ENCODE results near the gene ICAM4. TPM values are rescaled to one million over a fixed set of nuclear protein-coding genes. Genes with fewer than 3 reads are reported as not detected.
A peak's percentile ranks its signal among the peaks of the same experiment; 100 is the strongest.

The ICAM4 gene
- total RNA-seq, 1 experiment from 2014 or later, result 0.52 TPM

GRCh38 chr19:10274589-10274988 lies 12.2 kb upstream of the ICAM4 start:
- TF ChIP-seq EZH2 (IDR thresholded peaks at IDR 0.05; ENCODE audit: low read depth) (no peak), CTCF (conservative IDR thresholded peaks at IDR 0.05) (no peak)
- H3K4me2 ChIP-seq, result no peak overlapping the region
- no peaks in the 10 kb centered on the region for H3K27me3 ChIP-seq (ENCODE audit: insufficient read depth, low read depth)
- intact Hi-C loops (cut with micrococcal nuclease; ENCODE audit: unreplicated experiment), result no loop called here
- DNase-seq, result no peak
- H3K4me1 ChIP-seq (replicated peaks; ENCODE audit: insufficient read depth), result peaks cover 32% of the 10 kb centered on the region
- H3K9me2 ChIP-seq (ENCODE audit: insufficient read depth), result no peaks in the 10 kb centered on the region
- ChIA-PET CTCF (interaction anchor here (0.7 kb wide), 1 partner anchor 1109 kb away, joined by 5 read pairs; no protein-coding TSS in a partner anchor), POLR2A (ENCODE audit: unreplicated experiment) (no interaction called here)
- peaks cover 16% of the 10 kb centered on the region for H3K79me2 ChIP-seq (ENCODE audit: low read depth)
- BruUV-seq (replicated peaks), result no TSS peak
- H4K20me1 ChIP-seq (ENCODE audit: insufficient read depth), result no peaks in the 10 kb centered on the region
- peaks cover 43% of the 10 kb centered on the region for H3F3A ChIP-seq (ENCODE audit: insufficient read depth, low read depth)
- no peak overlapping the region for H3K27ac ChIP-seq
- no peaks in the 10 kb centered on the region for H3K36me3 ChIP-seq (ENCODE audit: low read depth)
- no peaks in the 10 kb centered on the region for H3K9me3 ChIP-seq (ENCODE audit: insufficient read depth, low read depth)
- H3K4me3 ChIP-seq, result no peak overlapping the region
- H2AFZ ChIP-seq, result no peak overlapping the region

- no peaks in the 10 kb centered on the region for H3K27me3 ChIP-seq (ENCODE audit: insufficient read depth, low read depth)
- H3K79me2 ChIP-seq (ENCODE audit: low read depth), result peaks cover under 1% of the 10 kb centered on the region; the same call in 1 of the 2 replicates
- H2AFZ ChIP-seq, result no peak overlapping the region
- H3F3A ChIP-seq (ENCODE audit: insufficient read depth, low read depth), result peaks cover 44% of the 10 kb centered on the region
- TF ChIP-seq CTCF (conservative IDR thresholded peaks at IDR 0.05) (no peak), EZH2 (IDR thresholded peaks at IDR 0.05; ENCODE audit: low read depth) (no peak)
- no peaks in the 10 kb centered on the region for H3K9me3 ChIP-seq (ENCODE audit: insufficient read depth, low read depth)
- intact Hi-C loops (cut with micrococcal nuclease; ENCODE audit: unreplicated experiment), result no loop called here
- peak overlapping the region; percentile 64 for H3K27ac ChIP-seq
- H4K20me1 ChIP-seq (ENCODE audit: insufficient read depth), result no peaks in the 10 kb centered on the region
- peaks cover 26% of the 10 kb centered on the region for H3K4me1 ChIP-seq (replicated peaks; ENCODE audit: insufficient read depth)
- no peak for DNase-seq
- no peaks in the 10 kb centered on the region for H3K9me2 ChIP-seq (ENCODE audit: insufficient read depth)
- POLR2A ChIA-PET (ENCODE audit: unreplicated experiment), result no interaction called here
- no peaks in the 10 kb centered on the region for H3K36me3 ChIP-seq (ENCODE audit: low read depth)
- CTCF ChIA-PET, result interaction anchor here (0.6 kb wide), 3 partner anchors 23 to 342 kb away, joined by 4 to 7 read pairs (median 5); partner anchors contain the start of gene OLFM2
- no peak overlapping the region for H3K4me2 ChIP-seq
- H3K4me3 ChIP-seq, result no peak overlapping the region
- BruUV-seq (replicated peaks), result TSS peak; percentile 50
These were observed 8.8 kb upstream of the ICAM4 start for GRCh38 chr19:10277795-10278589.

GRCh38 chr19:10278935-10279334 lies 7.8 kb upstream of the ICAM4 start:
- CTCF ChIA-PET, result no interaction called here
- peaks cover 46% of the 10 kb centered on the region for H3F3A ChIP-seq (ENCODE audit: insufficient read depth, low read depth)
- TF ChIP-seq CTCF (conservative IDR thresholded peaks at IDR 0.05), result no peak
- no peak for TF ChIP-seq EZH2 (IDR thresholded peaks at IDR 0.05; ENCODE audit: low read depth)
- intact Hi-C loops (cut with micrococcal nuclease; ENCODE audit: unreplicated experiment), result no loop called here
- no peak overlapping the region for H3K4me3 ChIP-seq
- POLR2A ChIA-PET (ENCODE audit: unreplicated experiment), result interaction anchor here (0.6 kb wide), 1 partner anchor 9 kb away, joined by 3 read pairs; no protein-coding TSS in a partner anchor
- peaks cover 36% of the 10 kb centered on the region for H3K4me1 ChIP-seq (replicated peaks; ENCODE audit: insufficient read depth)
- no peak overlapping the region for H3K4me2 ChIP-seq
- no peaks in the 10 kb centered on the region for H3K9me2 ChIP-seq (ENCODE audit: insufficient read depth)
- no peaks in the 10 kb centered on the region for H3K36me3 ChIP-seq (ENCODE audit: low read depth)
- H3K9me3 ChIP-seq (ENCODE audit: insufficient read depth, low read depth), result no peaks in the 10 kb centered on the region
- no TSS peak for BruUV-seq (replicated peaks)
- H3K27me3 ChIP-seq (ENCODE audit: insufficient read depth, low read depth), result no peaks in the 10 kb centered on the region
- H3K27ac ChIP-seq, result no peak overlapping the region
- no peak for DNase-seq
- H3K79me2 ChIP-seq (ENCODE audit: low read depth), result no peaks in the 10 kb centered on the region
- no peaks in the 10 kb centered on the region for H4K20me1 ChIP-seq (ENCODE audit: insufficient read depth)
- H2AFZ ChIP-seq, result no peak overlapping the region
